IPS-18a (cell line): Measurements from ENCODE around the gene CD6.
"Not testable (repeated sequence)": the region's sequence is repeated elsewhere in the genome, so short reads cannot be mapped to it uniquely, and the experiment has no call there.

Experiments
- H3K27ac ChIP-seq: one replicate; pipeline ENCODE4 v1.5.1; 2013; ENCODE audit warnings: low read length
- H3K27me3 ChIP-seq: one replicate; pipeline ENCODE4 v1.6.1; 2013; ENCODE audit warnings: mild to moderate bottlenecking, low read length; ENCODE audit not compliant: control insufficient read depth, insufficient read depth
- H3K36me3 ChIP-seq: one replicate; pipeline ENCODE4 v1.6.1; 2013; ENCODE audit warnings: low read depth, low read length; ENCODE audit not compliant: control insufficient read depth
- H3K4me1 ChIP-seq: one replicate; pipeline ENCODE4 v1.6.1; 2013; ENCODE audit warnings: low read depth, low read length; ENCODE audit not compliant: control insufficient read depth
- H3K4me3 ChIP-seq: one replicate; pipeline ENCODE4 v1.5.1; 2013; ENCODE audit warnings: low read length
- H3K9ac ChIP-seq: one replicate; pipeline ENCODE4 v1.6.1; 2013; ENCODE audit warnings: mild to moderate bottlenecking, low read length, moderate library complexity
- H3K9me3 ChIP-seq: one replicate; pipeline ENCODE4 v1.6.1; 2013; ENCODE audit warnings: low read depth, low read length; ENCODE audit not compliant: control insufficient read depth

Gene CD6

DNA sequence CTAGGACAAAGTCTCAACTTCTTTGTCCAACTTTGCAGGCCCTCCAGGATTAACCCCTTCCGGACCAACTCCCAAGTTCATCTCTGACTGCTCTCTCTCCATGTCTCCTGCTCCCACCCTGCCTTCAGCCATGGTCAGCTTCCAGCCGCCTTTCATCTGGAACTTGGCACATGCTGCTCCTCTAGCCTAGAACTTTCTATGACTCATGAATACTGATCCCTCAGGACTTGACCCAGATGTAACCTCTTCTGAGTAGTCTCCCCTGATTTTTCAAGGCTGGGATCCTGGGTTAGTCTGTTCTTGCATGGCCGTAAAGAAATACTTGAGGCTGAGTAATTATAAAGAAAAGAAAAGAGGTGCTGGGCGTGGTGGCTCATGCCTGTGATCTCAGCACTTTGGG lies 14.3 kb upstream of the CD6 start:
- peaks cover 6% of the 10 kb centered on the region for H3K27me3 ChIP-seq

DNA sequence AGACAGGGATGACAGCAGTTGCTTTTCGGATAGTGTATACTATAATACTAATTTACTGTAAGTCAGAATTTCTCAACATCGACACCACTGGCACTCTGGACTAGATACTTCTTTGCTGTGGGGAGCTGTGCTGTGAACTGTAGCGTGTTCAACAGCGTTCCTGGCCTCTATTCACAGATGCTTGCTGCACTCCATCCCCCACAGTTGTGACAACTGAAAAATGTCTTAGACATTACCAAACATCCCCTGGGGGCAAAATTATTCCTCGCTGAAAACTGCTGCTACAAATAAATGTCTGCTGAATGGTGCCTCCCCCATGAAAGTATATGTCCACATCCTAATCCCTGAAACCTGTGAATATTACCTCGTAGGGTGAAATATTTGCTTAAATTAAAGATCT lies 12.0 kb upstream of the CD6 start:
- H3K9me3 ChIP-seq = no peaks in the 10 kb centered on the region
- H3K27me3 ChIP-seq = no peaks in the 10 kb centered on the region
- H3K9ac ChIP-seq = no peak overlapping the region
- no peak overlapping the region for H3K27ac ChIP-seq
- no peaks in the 10 kb centered on the region for H3K4me1 ChIP-seq
- H3K36me3 ChIP-seq = no peaks in the 10 kb centered on the region
- H3K4me3 ChIP-seq = no peak overlapping the region

More for the DNA sequence above, 14.3 kb upstream of the CD6 start:
- Histone ChIP-seq H3K9me3 (no peaks in the 10 kb centered on the region), H3K9ac (no peak overlapping the region), H3K4me3 (no peak overlapping the region), H3K4me1 (peaks cover 4% of the 10 kb centered on the region), H3K27ac (no peak overlapping the region), H3K36me3 (no peaks in the 10 kb centered on the region)

DNA sequence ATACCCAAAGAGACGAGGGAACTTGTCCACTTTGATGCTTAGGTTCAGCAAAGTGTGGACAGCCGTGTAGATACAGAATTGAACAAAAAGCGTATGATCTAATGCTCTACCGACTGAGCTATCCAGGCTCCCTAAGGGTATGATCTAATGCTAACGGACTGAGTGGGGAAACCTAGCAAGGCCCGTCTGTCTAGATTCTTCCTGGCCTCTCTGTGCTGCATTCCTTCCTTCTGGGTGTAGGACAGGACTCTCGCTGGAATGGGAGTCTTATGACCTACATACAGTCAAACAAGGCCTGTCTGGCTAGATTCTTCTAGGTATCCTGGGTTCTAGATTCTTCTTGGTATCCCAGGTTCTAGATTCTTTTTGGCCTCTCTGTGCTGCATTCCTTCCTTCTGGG lies 11.1 kb upstream of the CD6 start:
- Histone ChIP-seq H3K9ac (no peak overlapping the region), H3K27me3 (no peaks in the 10 kb centered on the region), H3K4me1 (no peaks in the 10 kb centered on the region), H3K4me3 (no peak overlapping the region), H3K9me3 (no peaks in the 10 kb centered on the region), H3K27ac (no peak overlapping the region), H3K36me3 (no peaks in the 10 kb centered on the region)

DNA sequence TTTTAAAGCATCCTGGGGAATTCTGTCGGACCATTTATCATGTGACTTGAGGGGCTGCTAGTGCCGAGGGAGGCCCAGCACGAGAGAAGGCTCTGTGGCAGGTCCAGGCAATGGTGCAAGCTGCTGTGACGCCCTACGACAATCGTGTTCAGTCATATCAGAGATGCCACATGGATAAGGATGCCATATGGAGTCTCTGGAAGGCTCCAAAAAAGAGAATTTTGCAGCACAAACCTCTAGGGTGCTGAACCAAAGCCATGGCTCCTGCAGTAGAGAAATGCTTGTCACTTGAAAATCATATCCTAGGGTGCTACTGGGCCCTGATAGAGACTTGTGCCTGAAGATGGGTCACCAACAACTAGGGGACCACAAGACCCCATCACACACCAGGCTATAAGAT lies 6.7 kb upstream of the CD6 start:
- H3K9me3 ChIP-seq = no peaks in the 10 kb centered on the region
- H3K27ac ChIP-seq = no peak overlapping the region
- no peak overlapping the region for H3K4me3 ChIP-seq
- no peak overlapping the region for H3K9ac ChIP-seq
- H3K4me1 ChIP-seq = no peaks in the 10 kb centered on the region
- no peaks in the 10 kb centered on the region for H3K27me3 ChIP-seq
- no peaks in the 10 kb centered on the region for H3K36me3 ChIP-seq

DNA sequence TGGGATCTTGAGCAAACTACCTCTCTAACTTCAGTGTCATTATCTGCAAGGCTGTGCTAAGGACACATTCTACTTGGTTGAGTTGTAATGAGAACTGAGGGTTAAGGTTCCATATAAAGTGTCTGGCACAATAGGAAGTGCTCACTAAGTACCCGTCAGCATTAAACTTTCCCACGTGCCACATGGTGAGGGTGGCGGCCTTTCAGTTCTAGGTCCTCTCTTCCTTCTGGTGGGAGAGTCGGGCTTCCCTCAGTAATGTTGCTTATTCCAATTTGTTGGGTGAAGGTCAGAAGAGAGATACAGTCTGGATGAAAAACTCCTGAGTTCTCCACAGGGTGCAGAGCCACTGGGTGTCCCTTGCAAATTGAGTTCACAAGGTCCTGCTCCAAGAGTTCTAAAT lies 4.6 kb upstream of the CD6 start:
- no peaks in the 10 kb centered on the region for H3K9me3 ChIP-seq
- H3K9ac ChIP-seq = no peak overlapping the region
- H3K27ac ChIP-seq = no peak overlapping the region
- H3K27me3 ChIP-seq = no peaks in the 10 kb centered on the region
- no peak overlapping the region for H3K4me3 ChIP-seq
- no peaks in the 10 kb centered on the region for H3K4me1 ChIP-seq
- no peaks in the 10 kb centered on the region for H3K36me3 ChIP-seq

DNA sequence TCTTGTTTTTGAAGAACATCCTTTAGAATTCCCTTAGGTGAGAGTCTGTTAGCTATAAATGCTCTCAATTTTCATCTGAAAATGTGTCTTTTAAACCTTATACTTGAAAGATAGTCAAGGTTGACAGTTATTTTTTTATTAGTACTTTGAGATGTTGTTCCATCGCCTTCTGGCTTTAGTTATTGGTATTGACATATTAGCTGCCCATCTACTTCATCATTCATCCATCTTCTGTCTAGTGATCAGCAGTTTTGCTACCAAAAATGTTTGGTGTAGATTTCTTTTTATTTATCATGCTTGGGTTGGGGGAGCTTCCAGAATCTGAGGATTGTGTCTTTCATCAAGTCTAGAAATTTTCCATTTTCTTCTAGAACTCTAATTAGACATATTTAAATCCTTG lies 3.3 kb upstream of the CD6 start:
- H3K4me1 ChIP-seq = no peaks in the 10 kb centered on the region
- H3K27ac ChIP-seq = no peak overlapping the region
- H3K36me3 ChIP-seq = no peaks in the 10 kb centered on the region
- no peaks in the 10 kb centered on the region for H3K27me3 ChIP-seq
- H3K9me3 ChIP-seq = no peaks in the 10 kb centered on the region
- no peak overlapping the region for H3K9ac ChIP-seq
- H3K4me3 ChIP-seq = no peak overlapping the region

DNA sequence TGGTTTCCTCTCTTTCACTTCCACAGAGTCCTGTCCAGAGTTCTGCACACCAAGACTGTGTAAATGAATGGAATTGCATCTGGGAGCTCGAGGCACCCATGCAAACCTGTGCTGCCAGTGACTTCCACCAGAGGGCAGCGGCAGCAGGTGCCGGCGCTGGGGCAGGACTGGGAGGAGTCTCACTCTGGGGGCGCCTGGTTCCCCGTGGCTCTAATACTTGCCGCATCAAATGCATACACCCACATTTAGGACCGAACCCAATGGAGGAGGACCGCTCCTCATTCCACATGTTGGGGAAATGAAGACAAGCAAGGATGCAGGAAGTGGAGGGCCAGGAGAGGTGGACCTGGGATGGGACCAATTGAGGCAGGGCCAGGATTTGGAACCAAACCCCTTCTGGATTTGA lies 1.1 kb upstream of the CD6 start:
- Histone ChIP-seq H3K27me3 (no peaks in the 10 kb centered on the region), H3K4me3 (no peak overlapping the region), H3K36me3 (no peaks in the 10 kb centered on the region), H3K9me3 (no peaks in the 10 kb centered on the region), H3K4me1 (no peaks in the 10 kb centered on the region), H3K9ac (no peak overlapping the region), H3K27ac (no peak overlapping the region)

DNA sequence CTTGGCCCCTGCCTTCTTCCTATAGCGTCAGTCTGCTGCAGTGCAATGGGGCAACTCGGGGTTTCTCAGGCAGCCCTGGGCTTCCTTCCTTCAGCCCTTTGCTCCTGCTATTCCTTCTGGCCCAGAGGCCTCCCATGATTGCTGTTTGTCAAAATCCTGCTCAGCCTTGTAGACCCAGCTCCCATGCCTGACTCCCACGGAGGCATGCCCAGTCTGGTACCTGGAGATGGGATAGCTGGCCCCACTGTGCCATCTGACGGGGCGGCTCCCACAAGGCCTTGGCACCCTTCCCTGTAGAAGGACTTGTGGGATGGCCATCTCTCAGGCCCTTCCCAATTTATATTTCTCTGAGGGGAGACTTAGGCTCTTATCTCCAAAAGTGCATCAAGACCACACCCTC lies 590 bp upstream of the CD6 start:
- no peaks in the 10 kb centered on the region for H3K27me3 ChIP-seq
- no peaks in the 10 kb centered on the region for H3K36me3 ChIP-seq
- no peak overlapping the region for H3K9ac ChIP-seq
- H3K4me1 ChIP-seq = no peaks in the 10 kb centered on the region
- H3K4me3 ChIP-seq = no peak overlapping the region
- no peak overlapping the region for H3K27ac ChIP-seq
- no peaks in the 10 kb centered on the region for H3K9me3 ChIP-seq

DNA sequence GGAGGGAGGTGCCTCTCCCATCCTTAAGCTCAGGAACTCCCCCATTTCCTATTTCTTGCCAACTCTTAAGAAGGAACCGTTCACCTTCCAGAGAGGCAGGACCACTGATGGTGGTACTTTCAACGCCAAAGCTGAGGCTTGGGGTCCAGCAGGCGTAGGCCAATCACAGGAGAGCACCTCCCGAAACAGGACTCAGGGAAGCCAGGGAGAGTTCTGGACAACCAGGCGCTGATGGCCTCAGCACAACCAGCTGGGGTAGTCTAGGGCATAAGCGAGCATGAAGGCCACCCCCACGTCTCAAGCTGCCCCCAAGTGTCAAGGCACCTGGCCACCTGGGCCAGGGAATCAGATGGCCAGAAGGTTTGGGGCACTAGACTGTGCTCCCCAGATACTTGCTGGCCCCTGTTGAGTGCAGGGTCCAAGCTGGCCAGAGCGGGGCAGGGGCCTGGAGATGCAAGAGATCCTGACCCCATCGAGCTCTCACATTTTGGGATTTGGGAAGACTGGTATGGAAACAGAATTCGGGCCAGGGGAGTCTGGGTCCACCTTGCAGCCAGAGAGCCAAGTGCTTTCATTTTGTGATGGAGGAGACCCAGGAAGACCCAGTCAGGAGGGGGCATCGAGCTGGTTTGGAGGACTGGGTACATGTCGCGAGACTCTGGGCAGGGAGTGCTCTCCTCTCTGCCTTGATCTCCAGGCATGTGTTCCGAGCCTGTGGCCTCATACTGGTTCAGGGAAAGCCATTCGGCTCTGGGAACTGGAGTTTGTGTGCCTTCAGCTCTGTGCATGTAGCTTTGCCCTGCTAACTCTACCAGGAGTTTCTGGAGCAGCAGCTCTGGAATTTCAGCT lies 926 bp downstream of the CD6 start:
- no peak overlapping the region for H3K9ac ChIP-seq
- H3K27me3 ChIP-seq = no peaks in the 10 kb centered on the region

DNA sequence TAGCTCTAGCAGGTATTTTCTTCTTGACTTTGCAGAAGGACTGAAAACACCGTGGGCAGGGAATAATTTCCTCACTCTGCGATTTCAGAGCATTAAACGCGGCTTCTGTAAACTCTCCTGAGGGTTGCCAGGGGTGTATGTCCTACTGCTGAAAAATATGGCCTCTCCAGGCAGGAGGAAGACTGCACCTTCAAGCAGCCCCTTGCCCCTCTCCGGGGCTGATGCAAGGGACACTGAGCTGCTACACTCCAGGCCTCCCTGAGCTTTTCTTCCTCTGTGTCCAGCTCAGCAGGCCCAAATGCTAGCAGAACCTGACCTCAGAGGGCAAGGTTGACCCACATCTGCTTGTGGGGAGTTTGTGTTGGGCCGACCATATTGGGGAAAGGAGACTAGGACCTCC lies 2.2 kb downstream of the CD6 start:
- Histone ChIP-seq H3K27me3 (no peaks in the 10 kb centered on the region), H3K4me3 (no peak overlapping the region), H3K9ac (no peak overlapping the region)

More for the DNA sequence above, 926 bp downstream of the CD6 start:
- H3K27ac ChIP-seq = no peak overlapping the region
- no peak overlapping the region for H3K4me3 ChIP-seq
- H3K36me3 ChIP-seq = no peaks in the 10 kb centered on the region
- no peaks in the 10 kb centered on the region for H3K9me3 ChIP-seq
- no peaks in the 10 kb centered on the region for H3K4me1 ChIP-seq

DNA sequence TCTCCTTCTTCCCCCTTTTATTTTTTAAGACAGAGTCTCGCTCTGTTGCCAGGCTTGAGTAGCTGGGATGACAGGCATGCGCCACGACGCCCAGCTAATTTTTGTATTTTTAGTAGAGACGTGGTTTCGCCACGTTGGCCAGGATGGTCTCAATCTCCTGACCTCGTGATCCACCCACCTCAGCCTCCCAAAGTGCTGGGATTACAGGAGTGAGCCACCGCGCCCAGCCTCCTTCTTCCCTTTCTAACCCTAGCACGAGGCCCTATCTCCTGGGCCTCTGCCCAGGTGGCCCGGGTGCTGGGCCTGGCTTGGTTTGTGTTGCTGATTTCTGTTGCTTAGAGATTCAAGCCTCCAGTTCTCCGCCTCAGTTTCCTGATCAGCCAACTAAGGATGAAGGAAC lies 2.8 kb downstream of the CD6 start:
- not testable (repeated sequence) for H3K4me1 ChIP-seq, H3K27me3 ChIP-seq

More for the DNA sequence above, 2.2 kb downstream of the CD6 start:
- H3K9me3 ChIP-seq = no peaks in the 10 kb centered on the region
- no peaks in the 10 kb centered on the region for H3K36me3 ChIP-seq
- no peaks in the 10 kb centered on the region for H3K4me1 ChIP-seq
- H3K27ac ChIP-seq = no peak overlapping the region

DNA sequence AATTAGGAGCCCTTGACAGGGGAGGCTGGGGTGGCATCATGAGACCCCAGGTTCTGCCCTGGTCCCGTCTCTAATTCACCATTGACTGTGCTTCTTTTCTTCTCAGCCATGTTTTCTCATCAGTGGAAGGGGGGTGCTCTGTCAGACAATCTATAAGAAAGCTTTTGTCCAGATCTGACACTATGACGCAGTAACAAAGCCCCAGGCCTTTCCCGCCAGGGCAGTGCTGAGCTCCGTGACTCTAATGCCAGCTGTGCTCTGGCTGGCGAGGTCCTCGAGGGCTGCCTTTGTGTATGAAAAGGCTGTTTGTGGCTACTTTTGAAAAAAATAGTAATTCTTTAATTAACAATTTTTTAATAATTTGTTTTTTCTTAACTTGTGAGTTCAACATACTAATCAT lies 3.2 kb downstream of the CD6 start:
- Histone ChIP-seq H3K27me3 (no peaks in the 10 kb centered on the region), H3K9me3 (no peaks in the 10 kb centered on the region), H3K4me1 (no peaks in the 10 kb centered on the region), H3K9ac (no peak overlapping the region), H3K27ac (no peak overlapping the region), H3K4me3 (no peak overlapping the region), H3K36me3 (no peaks in the 10 kb centered on the region)

More for the DNA sequence above, 2.8 kb downstream of the CD6 start:
- H3K4me3 ChIP-seq, H3K36me3 ChIP-seq, H3K9me3 ChIP-seq, H3K27ac ChIP-seq, H3K9ac ChIP-seq: not testable (repeated sequence)
